H9 (cell line): ENCODE results near the gene TBL1X. TPM values are rescaled to one million over a fixed set of nuclear protein-coding genes. Genes with fewer than 3 reads are reported as not detected.

Experiments used
- DNase-seq: peaks from one replicate; pipeline ENCODE4 v3.0.0-alpha.2; 2017
- H2AFZ ChIP-seq: one replicate; pipeline ENCODE4 v1.6.1; 2013; ENCODE audit warnings: mild to moderate bottlenecking, low read length, control low read depth, moderate library complexity
- H2AK5ac ChIP-seq: 2 replicates; pipeline ENCODE4 v1.6.1; 2013; ENCODE audit warnings: low read length, control low read depth, mixed read lengths; ENCODE audit not compliant: insufficient read length
- H2BK120ac ChIP-seq: one replicate; pipeline ENCODE4 v1.6.1; 2013; ENCODE audit warnings: low read depth, mild to moderate bottlenecking, low read length, control low read depth, inconsistent platforms; ENCODE audit not compliant: poor library complexity, severe bottlenecking
- H2BK12ac ChIP-seq: 2 replicates; pipeline ENCODE4 v1.6.1; 2013; ENCODE audit warnings: low read length, control low read depth, mixed read lengths, low read depth; ENCODE audit not compliant: insufficient read length
- H2BK15ac ChIP-seq: 2 replicates; pipeline ENCODE4 v1.6.1; 2013; ENCODE audit warnings: low read depth, low read length, control low read depth
- H2BK20ac ChIP-seq: one replicate; pipeline ENCODE4 v1.6.1; 2013; ENCODE audit warnings: low read depth, mild to moderate bottlenecking, low read length, control low read depth, inconsistent platforms; ENCODE audit not compliant: poor library complexity, severe bottlenecking
- H2BK5ac ChIP-seq: 2 replicates; pipeline ENCODE4 v1.6.1; 2013; ENCODE audit warnings: low read length, control low read depth, mixed read lengths; ENCODE audit not compliant: insufficient read length
- H3K14ac ChIP-seq: 2 replicates; pipeline ENCODE4 v1.6.1; 2013; ENCODE audit warnings: low read length, control low read depth; ENCODE audit not compliant: insufficient read depth
- H3K18ac ChIP-seq: 2 replicates; pipeline ENCODE4 v1.6.1; 2013; ENCODE audit warnings: low read depth, mild to moderate bottlenecking, mixed read lengths, low read length, control low read depth; ENCODE audit not compliant: insufficient read length
- H3K23ac ChIP-seq: 2 replicates; pipeline ENCODE4 v1.6.1; 2013; ENCODE audit warnings: low read length, control low read depth, mixed read lengths, low read depth; ENCODE audit not compliant: insufficient read length
- H3K23me2 ChIP-seq: 2 replicates; pipeline ENCODE4 v1.6.1; 2013; ENCODE audit warnings: low read depth, mild to moderate bottlenecking, mixed read lengths, low read length, control low read depth; ENCODE audit not compliant: insufficient read length, poor library complexity, severe bottlenecking
- H3K27ac ChIP-seq: 2 replicates; pipeline ENCODE4 v1.5.1; 2013; ENCODE audit warnings: low read length, control low read depth, mixed read lengths, low read depth; ENCODE audit not compliant: insufficient read length
- H3K27me3 ChIP-seq: 2 replicates; pipeline ENCODE4 v1.6.1; 2013; ENCODE audit warnings: low read length, control low read depth, inconsistent platforms; ENCODE audit not compliant: insufficient read depth
- H3K4ac ChIP-seq: 2 replicates; pipeline ENCODE4 v1.6.1; 2013; ENCODE audit warnings: low read depth, mild to moderate bottlenecking, control low read depth, inconsistent platforms, low read length, moderate library complexity
- H3K4me1 ChIP-seq: 2 replicates; pipeline ENCODE4 v1.6.1; 2013; ENCODE audit warnings: low read length, control low read depth, inconsistent platforms; ENCODE audit not compliant: insufficient read depth
- H3K4me2 ChIP-seq: 2 replicates; pipeline ENCODE4 v1.6.1; 2013; ENCODE audit warnings: low read length, control low read depth, mixed read lengths; ENCODE audit not compliant: insufficient read length, insufficient read depth
- H3K56ac ChIP-seq: 2 replicates; pipeline ENCODE4 v1.6.1; 2013; ENCODE audit warnings: low read depth, mild to moderate bottlenecking, mixed read lengths, low read length, control low read depth; ENCODE audit not compliant: insufficient read length
- H3K79me1 ChIP-seq: 2 replicates; pipeline ENCODE4 v1.6.1; 2013; ENCODE audit warnings: low read depth, mild to moderate bottlenecking, moderate library complexity, low read length, control low read depth, inconsistent platforms; ENCODE audit not compliant: insufficient read depth, poor library complexity, severe bottlenecking
- H3K79me2 ChIP-seq: 2 replicates; pipeline ENCODE4 v1.6.1; 2013; ENCODE audit warnings: low read length, control low read depth, inconsistent platforms; ENCODE audit not compliant: insufficient read depth
- H3K9ac ChIP-seq: 2 replicates; pipeline ENCODE4 v1.6.1; 2013; ENCODE audit warnings: low read length, control low read depth, mixed read lengths; ENCODE audit not compliant: insufficient read length; ENCODE audit errors: extremely low read depth
- H3K9me3 ChIP-seq: one replicate; pipeline ENCODE4 v1.6.1; 2013; ENCODE audit warnings: low read depth, low read length, inconsistent platforms; ENCODE audit not compliant: control insufficient read depth
- H3T11ph ChIP-seq: one replicate; pipeline ENCODE4 v1.6.1; 2013; ENCODE audit warnings: mild to moderate bottlenecking, low read length, control low read depth, inconsistent platforms
- H4K20me1 ChIP-seq: one replicate; pipeline ENCODE4 v1.6.1; 2013; ENCODE audit not compliant: control insufficient read depth, insufficient read length, insufficient read depth
- H4K5ac ChIP-seq: 2 replicates; pipeline ENCODE4 v1.6.1; 2013; ENCODE audit warnings: low read depth, mild to moderate bottlenecking, mixed read lengths, low read length, control low read depth; ENCODE audit not compliant: insufficient read length
- H4K8ac ChIP-seq: replicated peaks from 2 replicates; pipeline ENCODE4 v1.6.1; 2013; ENCODE audit warnings: low read length, control low read depth, mixed read lengths, low read depth; ENCODE audit not compliant: insufficient read length
- H4K91ac ChIP-seq: 2 replicates; pipeline ENCODE4 v1.6.1; 2013; ENCODE audit warnings: low read depth, mild to moderate bottlenecking, moderate library complexity, mixed read lengths, low read length, control low read depth; ENCODE audit not compliant: insufficient read length
- H3K27ac Mint-ChIP-seq, 3 experiments: 2 replicates in 2 of 3; 3 replicates in 1 of 3; pipeline ENCODE4 v1.8.0; 2020 to 2021; ENCODE audit warnings: mixed read lengths in 3 of 3, mild to moderate bottlenecking in 1 of 3, moderate library complexity in 1 of 3
- H3K27me3 Mint-ChIP-seq: 2 replicates; pipeline ENCODE4 v1.8.0; 2021; ENCODE audit warnings: low read depth, mild to moderate bottlenecking, moderate library complexity, mixed read lengths
- H3K36me3 Mint-ChIP-seq, 3 experiments: 2 replicates in 2 of 3; 3 replicates in 1 of 3; pipeline ENCODE4 v1.8.0; 2020 to 2021; ENCODE audit warnings: low read depth in 3 of 3, mixed read lengths in 3 of 3; ENCODE audit not compliant: insufficient read depth in 1 of 3
- H3K4me1 Mint-ChIP-seq, 2 experiments: 2 replicates each; pipeline ENCODE4 v1.8.0; 2020; ENCODE audit warnings: mixed read lengths in 2 of 2
- H3K4me3 Mint-ChIP-seq, 2 experiments: 2 replicates in 1 of 2; 3 replicates in 1 of 2; pipeline ENCODE4 v1.8.0; 2020 to 2021; ENCODE audit warnings: mild to moderate bottlenecking in 2 of 2, mixed read lengths in 2 of 2, moderate library complexity in 1 of 2
- H3K9me3 Mint-ChIP-seq, 2 experiments: 2 replicates in 1 of 2; 3 replicates in 1 of 2; pipeline ENCODE4 v1.8.0; 2020; ENCODE audit warnings: mild to moderate bottlenecking in 2 of 2, mixed read lengths in 2 of 2, moderate library complexity in 1 of 2
- CTCF ChIP-seq: fragments of 200-600 bp; sonication (generic); conservative IDR thresholded peaks from 3 replicates; pipeline ENCODE4 v1.8.0; 2021; ENCODE audit warnings: antibody characterized with exemption, mild to moderate bottlenecking
- WGBS: extraction: QIAGEN DNeasy Blood & Tissue Kit; methylation state at CpG from one replicate; pipeline ENCODE4 v1.1.7; 2013; ENCODE audit warnings: missing lambda C conversion rate, low lambda C conversion rate, mixed read lengths; ENCODE audit not compliant: insufficient read length; ENCODE audit errors: extremely low coverage; 5-methylcytosine and 5-hydroxymethylcytosine counted together
- total RNA-seq: library from RNA; stranded (reverse); gene quantifications from 2 replicates; pipeline ENCODE4 v1.2.1, GENCODE V29; 2021

TBL1X gene
- total RNA-seq, 1 experiment from 2014 or later, result 24.1 TPM

GRCh38 chrX:9503261-9503660, 38.4 kb downstream of the TBL1X start:
- Histone ChIP-seq H3K27me3 (no peaks in the 10 kb centered on the region), H4K8ac (no peak overlapping the region), H4K5ac (no peak overlapping the region), H3K9me3 (no peaks in the 10 kb centered on the region), H3K14ac (no peak overlapping the region), H3K18ac (no peak overlapping the region), H4K20me1 (no peaks in the 10 kb centered on the region), H3K79me2 (no peaks in the 10 kb centered on the region; the same call in 1 of the 2 replicates), H3K79me1 (peaks cover 6% of the 10 kb centered on the region), H3K4ac (no peak overlapping the region), H4K91ac (no peak overlapping the region), H3K4me1 (no peaks in the 10 kb centered on the region), H2BK120ac (no peak overlapping the region), H2AFZ (no peak overlapping the region), H2BK5ac (no peak overlapping the region), H2BK12ac (no peak overlapping the region), H3K4me2 (no peak overlapping the region), H2BK20ac (no peak overlapping the region), H3K27ac (no peak overlapping the region), H3K23ac (no peak overlapping the region), H3T11ph (no peak overlapping the region), H3K9ac (no peak overlapping the region), H3K23me2 (no peaks in the 10 kb centered on the region), H2AK5ac (no peak overlapping the region), H2BK15ac (no peak overlapping the region), H3K56ac (no peak overlapping the region)
- Mint-ChIP-seq H3K4me1 (no peaks in the 10 kb centered on the region), H3K4me3 (no peak overlapping the region), H3K36me3 (peaks cover 51 to 62% (median 60%) of the 10 kb centered on the region in 3 experiments), H3K9me3 (peaks cover 16 to 63% of the 10 kb centered on the region in 2 experiments), H3K27ac (no peak overlapping the region), H3K27me3 (no peaks in the 10 kb centered on the region)
- no peak for TF ChIP-seq CTCF
- WGBS, result no CpG with 5 or more reads among the region's 8 CpGs
- no peak for DNase-seq
